Keratinocyte (primary cell): ENCODE measurements around the gene ME1. TPM values are rescaled to one million over a fixed set of nuclear protein-coding genes. Genes with fewer than 3 reads are reported as not detected.
A peak's percentile ranks its signal among the peaks of the same experiment; 100 is the strongest.

Experiments used
- DNase-seq: peaks from one replicate; pipeline ENCODE4 v3.0.0-alpha.2; 2011; ENCODE audit warnings: low read depth, missing footprints, low spot score
- FAIRE-seq: peaks from 2 replicates; lab custom pipeline; 2011; peaks lifted over from hg19 to GRCh38; lab: Jason Lieb, UNC
- H2AFZ ChIP-seq: 2 replicates; pipeline ENCODE4 v1.6.0; 2012; ENCODE audit warnings: low read length, control low read depth, inconsistent platforms; ENCODE audit not compliant: control insufficient read depth
- H3K27ac ChIP-seq: 2 replicates; pipeline ENCODE4 v1.5.1; 2011; ENCODE audit warnings: low read length; ENCODE audit not compliant: control insufficient read depth, insufficient read depth
- H3K27me3 ChIP-seq: 3 replicates; pipeline ENCODE4 v1.6.0; 2011; ENCODE audit warnings: low read length; ENCODE audit not compliant: control insufficient read depth, insufficient read depth; ENCODE audit errors: extremely low read depth
- H3K36me3 ChIP-seq, 2 experiments: 2 replicates in 1 of 2; 3 replicates in 1 of 2; pipeline ENCODE4 v1.5.1; 2011; ENCODE audit warnings: low read length in 2 of 2, mild to moderate bottlenecking in 1 of 2; ENCODE audit not compliant: control insufficient read depth in 2 of 2, insufficient read depth in 2 of 2; ENCODE audit errors: extremely low read depth in 1 of 2
- H3K4me1 ChIP-seq: 3 replicates; pipeline ENCODE4 v1.5.1; 2011; ENCODE audit warnings: low read length; ENCODE audit not compliant: control insufficient read depth, insufficient read depth; ENCODE audit errors: extremely low read depth
- H3K4me2 ChIP-seq: 3 replicates; pipeline ENCODE4 v1.6.0; 2011; ENCODE audit warnings: low read depth, low read length; ENCODE audit not compliant: control insufficient read depth, insufficient read depth; ENCODE audit errors: extremely low read depth
- H3K4me3 ChIP-seq, 3 experiments: fragments of 200-600 bp in 1 of 3; sonication (generic) in 1 of 3; 2 replicates in 2 of 3; 3 replicates in 1 of 3; pipeline ENCODE4 v1.5.1; 2011 to 2016; ENCODE audit warnings: low read length in 3 of 3, mild to moderate bottlenecking in 3 of 3, control low read depth in 2 of 3, inconsistent platforms in 1 of 3, low read depth in 1 of 3, mixed read lengths in 1 of 3, mixed run types in 1 of 3, moderate library complexity in 1 of 3; ENCODE audit not compliant: control insufficient read depth in 2 of 3, insufficient read depth in 2 of 3; ENCODE audit errors: extremely low read depth in 1 of 3
- H3K79me2 ChIP-seq: 2 replicates; pipeline ENCODE4 v1.6.0; 2012; ENCODE audit warnings: low read length; ENCODE audit not compliant: control insufficient read depth, insufficient read depth
- H3K9ac ChIP-seq: 3 replicates; pipeline ENCODE4 v1.6.0; 2011; ENCODE audit warnings: low read length; ENCODE audit not compliant: control insufficient read depth, insufficient read depth; ENCODE audit errors: extremely low read depth
- H3K9me1 ChIP-seq: 3 replicates; pipeline ENCODE4 v1.6.0; 2011; ENCODE audit warnings: low read length; ENCODE audit not compliant: control insufficient read depth, insufficient read depth; ENCODE audit errors: extremely low read depth
- H3K9me3 ChIP-seq: 2 replicates; pipeline ENCODE4 v1.5.1; 2012; ENCODE audit warnings: low read depth, low read length; ENCODE audit not compliant: control insufficient read depth
- H4K20me1 ChIP-seq: 3 replicates; pipeline ENCODE4 v1.6.0; 2011; ENCODE audit warnings: low read length; ENCODE audit not compliant: control insufficient read depth, insufficient read depth; ENCODE audit errors: extremely low read depth
- EZH2 ChIP-seq: IDR thresholded peaks from one replicate; pipeline ENCODE4 v1.6.1; 2012; ENCODE audit warnings: inconsistent platforms, mild to moderate bottlenecking, low read length, moderate library complexity
- dilution Hi-C: fragments of 300-500 bp; cut with MboI; formaldehyde crosslinking; loops from one replicate; pipeline ENCODE4 v1.7.0; 2020; ENCODE audit warnings: low sequenced_read_pairs; ENCODE audit not compliant: extremely low pct_ligation_motif_present
- polyA plus RNA-seq, 5 experiments: library from polyadenylated mRNA; depleted of rRNA in 3 of 5; stranded (reverse) in 3 of 5; stranded (forward) in 1 of 5; unstranded in 1 of 5; fragments of >200 nt; gene quantifications; 1 replicate in 1 of 5; 2 replicates in 3 of 5; 3 replicates in 1 of 5; pipeline versions ENCODE4 v1.2.1 to v1.2.3, GENCODE V29; 2011 to 2012; ENCODE audit warnings: missing spikeins in 2 of 5, low read depth in 1 of 5, low replicate concordance in 1 of 5
- TF ChIP-seq, protein P1 (sequence below), 3 experiments: IDR thresholded peaks in 1 of 3; conservative IDR thresholded peaks in 1 of 3; optimal IDR thresholded peaks in 1 of 3; 2 replicates in 2 of 3; 3 replicates in 1 of 3; pipeline versions ENCODE3 to v1.5.1; 2011; ENCODE audit warnings: low read length in 3 of 3, mild to moderate bottlenecking in 3 of 3, moderate library complexity in 2 of 3, control low read depth in 1 of 3, inconsistent platforms in 1 of 3; ENCODE audit not compliant: insufficient read depth in 2 of 3; ENCODE audit errors: extremely low read depth in 1 of 3

ME1 gene
- polyA plus RNA-seq, 1 donor (not counting 4 experiments of a cell fraction or from before 2014, with no cell fraction given) = 27.7 TPM

DNA sequence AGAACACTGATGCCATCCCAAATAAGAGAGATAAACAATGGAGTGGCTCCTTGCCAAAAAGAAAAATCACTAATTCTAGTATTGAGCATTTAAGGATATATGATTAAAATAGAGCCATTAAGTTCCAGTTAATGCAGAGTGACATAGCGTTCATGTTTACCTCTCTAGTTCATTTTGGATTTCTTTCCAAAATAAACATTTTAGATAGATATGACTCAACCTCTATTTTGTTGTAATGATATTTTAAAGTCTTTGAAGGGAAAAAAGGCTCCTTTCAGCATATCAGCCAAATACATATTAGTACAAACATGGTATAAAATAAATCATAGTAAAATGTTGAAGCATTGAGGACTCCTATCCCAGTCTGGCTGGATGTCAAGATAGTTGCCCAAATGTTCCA, 204.3 kb downstream of the ME1 start:
- dilution Hi-C loops = no loop called here
- Histone ChIP-seq H3K9me3 (no peaks in the 10 kb centered on the region), H2AFZ (no peak overlapping the region), H3K79me2 (no peaks in the 10 kb centered on the region), H3K27ac (no peak overlapping the region), H3K27me3 (no peaks in the 10 kb centered on the region), H3K36me3 (peaks cover 0 to 11% of the 10 kb centered on the region in 2 experiments), H4K20me1 (no peaks in the 10 kb centered on the region), H3K4me3 (no peak overlapping the region), H3K4me1 (no peaks in the 10 kb centered on the region), H3K9me1 (no peaks in the 10 kb centered on the region), H3K4me2 (no peak overlapping the region), H3K9ac (no peak overlapping the region)
- no peak for FAIRE-seq
- TF ChIP-seq, protein P1, sequence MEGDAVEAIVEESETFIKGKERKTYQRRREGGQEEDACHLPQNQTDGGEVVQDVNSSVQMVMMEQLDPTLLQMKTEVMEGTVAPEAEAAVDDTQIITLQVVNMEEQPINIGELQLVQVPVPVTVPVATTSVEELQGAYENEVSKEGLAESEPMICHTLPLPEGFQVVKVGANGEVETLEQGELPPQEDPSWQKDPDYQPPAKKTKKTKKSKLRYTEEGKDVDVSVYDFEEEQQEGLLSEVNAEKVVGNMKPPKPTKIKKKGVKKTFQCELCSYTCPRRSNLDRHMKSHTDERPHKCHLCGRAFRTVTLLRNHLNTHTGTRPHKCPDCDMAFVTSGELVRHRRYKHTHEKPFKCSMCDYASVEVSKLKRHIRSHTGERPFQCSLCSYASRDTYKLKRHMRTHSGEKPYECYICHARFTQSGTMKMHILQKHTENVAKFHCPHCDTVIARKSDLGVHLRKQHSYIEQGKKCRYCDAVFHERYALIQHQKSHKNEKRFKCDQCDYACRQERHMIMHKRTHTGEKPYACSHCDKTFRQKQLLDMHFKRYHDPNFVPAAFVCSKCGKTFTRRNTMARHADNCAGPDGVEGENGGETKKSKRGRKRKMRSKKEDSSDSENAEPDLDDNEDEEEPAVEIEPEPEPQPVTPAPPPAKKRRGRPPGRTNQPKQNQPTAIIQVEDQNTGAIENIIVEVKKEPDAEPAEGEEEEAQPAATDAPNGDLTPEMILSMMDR (optimal IDR thresholded peaks at IDR 0.05 in 1 of 3, IDR thresholded peaks at IDR 0.05 in 1 of 3, conservative IDR thresholded peaks at IDR 0.05 in 1 of 3; ENCODE audit: extremely low read depth in 1 of 3, insufficient read depth in 2 of 3, low read length in 3 of 3) = no peak
- no peak for TF ChIP-seq EZH2
- no peak for DNase-seq

DNA sequence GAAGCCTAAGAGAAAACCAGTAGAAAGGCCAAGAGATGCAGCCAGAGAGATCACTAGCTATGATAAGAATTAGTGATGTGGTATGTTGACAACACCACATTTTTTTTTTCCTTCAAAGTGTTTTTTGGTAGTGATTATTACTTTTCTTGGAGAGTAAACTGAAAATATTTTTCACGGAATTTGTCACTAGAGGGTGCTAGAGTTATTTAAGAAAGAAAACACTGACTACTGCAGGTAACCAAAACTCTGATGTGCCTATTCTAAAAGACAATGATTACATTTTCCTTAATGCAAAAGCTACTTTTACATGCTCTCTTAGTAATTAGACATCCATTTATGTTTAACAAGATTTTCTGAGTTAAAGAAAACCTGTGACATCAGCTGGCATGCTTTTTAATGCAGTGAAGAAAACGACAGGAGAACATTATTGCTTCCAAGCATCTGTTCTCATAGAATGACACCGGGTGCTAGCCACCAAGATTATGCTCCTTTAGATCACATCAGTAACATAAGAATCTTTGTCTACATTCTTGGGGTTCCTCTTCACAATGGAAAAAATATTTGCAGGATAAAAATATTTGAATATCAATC, 208.9 kb downstream of the ME1 start:
- Histone ChIP-seq H3K27ac (no peak overlapping the region), H4K20me1 (no peaks in the 10 kb centered on the region), H3K79me2 (no peaks in the 10 kb centered on the region), H3K9ac (no peak overlapping the region), H3K4me2 (no peak overlapping the region), H2AFZ (no peak overlapping the region), H3K9me3 (no peaks in the 10 kb centered on the region), H3K4me3 (no peak overlapping the region), H3K9me1 (no peaks in the 10 kb centered on the region), H3K36me3 (peaks cover 0 to 10% of the 10 kb centered on the region in 2 experiments), H3K27me3 (no peaks in the 10 kb centered on the region), H3K4me1 (no peaks in the 10 kb centered on the region)
- dilution Hi-C loops = no loop called here
- no peak for TF ChIP-seq EZH2
- TF ChIP-seq, protein P1 (optimal IDR thresholded peaks at IDR 0.05 in 1 of 3, IDR thresholded peaks at IDR 0.05 in 1 of 3, conservative IDR thresholded peaks at IDR 0.05 in 1 of 3; ENCODE audit: extremely low read depth in 1 of 3, insufficient read depth in 2 of 3, low read length in 3 of 3) = peak in 2 of 3 experiments; percentile 23 to 38
- no peak for DNase-seq
- FAIRE-seq = no peak
